HEK293T (cell line): ENCODE measurements around the gene LRP1B.

Experiments used
- ARNT ChIP-seq: fragments of 450-650 bp; IDR thresholded peaks from 2 replicates; pipeline ENCODE4 v1.6.1; 2017; ENCODE audit warnings: mild to moderate bottlenecking
- BHLHE40 ChIP-seq: fragments of 450-650 bp; IDR thresholded peaks from 2 replicates; pipeline ENCODE4 v1.6.1; 2016; ENCODE audit warnings: mild to moderate bottlenecking, moderate library complexity, borderline replicate concordance
- CTBP1 ChIP-seq: fragments of 450-650 bp; IDR thresholded peaks from 2 replicates; pipeline ENCODE4 v1.6.1; 2016; ENCODE audit warnings: borderline replicate concordance
- ELF4 ChIP-seq: fragments of 450-650 bp; IDR thresholded peaks from 2 replicates; pipeline ENCODE4 v1.6.1; 2017; ENCODE audit warnings: antibody characterized with exemption
- FOXA1 ChIP-seq: fragments of 450-650 bp; IDR thresholded peaks from 2 replicates; pipeline ENCODE4 v1.6.1; 2016; ENCODE audit warnings: mild to moderate bottlenecking
- FOXM1 ChIP-seq: fragments of 450-650 bp; IDR thresholded peaks from 2 replicates; pipeline ENCODE4 v1.6.1; 2017; ENCODE audit warnings: mild to moderate bottlenecking, borderline replicate concordance
- HDGF ChIP-seq: fragments of 450-650 bp; IDR thresholded peaks from 2 replicates; pipeline ENCODE4 v1.6.1; 2017; ENCODE audit warnings: antibody characterized with exemption, borderline replicate concordance
- NFRKB ChIP-seq: fragments of 450-650 bp; IDR thresholded peaks from 2 replicates; pipeline ENCODE4 v1.6.1; 2016; ENCODE audit warnings: mild to moderate bottlenecking, moderate library complexity
- SP1 ChIP-seq: fragments of 450-650 bp; IDR thresholded peaks from 2 replicates; pipeline ENCODE4 v1.6.1; 2017
- SUZ12 ChIP-seq: fragments of 450-650 bp; IDR thresholded peaks from 2 replicates; pipeline ENCODE4 v1.6.1; 2016; ENCODE audit warnings: mild to moderate bottlenecking
- TARDBP ChIP-seq: fragments of 450-650 bp; IDR thresholded peaks from 2 replicates; pipeline ENCODE4 v1.6.1; 2016
- ZNF384 ChIP-seq: fragments of 450-650 bp; IDR thresholded peaks from 2 replicates; pipeline ENCODE4 v1.6.1; 2016

- TF ChIP-seq HDGF (no peak), SP1 (no peak), FOXM1 (no peak), ELF4 (no peak), SUZ12 (no peak), CTBP1 (no peak), BHLHE40 (no peak), NFRKB (no peak), ARNT (no peak), FOXA1 (no peak), TARDBP (no peak), ZNF384 (no peak)
Measured at GRCh38 chr2:140491876-140492275, 1638.9 kb downstream of the LRP1B start.
